Kidney capillary endothelial cell (primary cell): ENCODE results near the gene LINGO4.
"Not testable (repeated sequence)": the region's sequence is repeated elsewhere in the genome, so short reads cannot be mapped to it uniquely, and the experiment has no call there.

ENCODE experiments used
- DNase-seq: peaks from one replicate; pipeline ENCODE4 v3.0.0-alpha.2; 2018; ENCODE audit warnings: low spot score

LINGO4 gene

DNA sequence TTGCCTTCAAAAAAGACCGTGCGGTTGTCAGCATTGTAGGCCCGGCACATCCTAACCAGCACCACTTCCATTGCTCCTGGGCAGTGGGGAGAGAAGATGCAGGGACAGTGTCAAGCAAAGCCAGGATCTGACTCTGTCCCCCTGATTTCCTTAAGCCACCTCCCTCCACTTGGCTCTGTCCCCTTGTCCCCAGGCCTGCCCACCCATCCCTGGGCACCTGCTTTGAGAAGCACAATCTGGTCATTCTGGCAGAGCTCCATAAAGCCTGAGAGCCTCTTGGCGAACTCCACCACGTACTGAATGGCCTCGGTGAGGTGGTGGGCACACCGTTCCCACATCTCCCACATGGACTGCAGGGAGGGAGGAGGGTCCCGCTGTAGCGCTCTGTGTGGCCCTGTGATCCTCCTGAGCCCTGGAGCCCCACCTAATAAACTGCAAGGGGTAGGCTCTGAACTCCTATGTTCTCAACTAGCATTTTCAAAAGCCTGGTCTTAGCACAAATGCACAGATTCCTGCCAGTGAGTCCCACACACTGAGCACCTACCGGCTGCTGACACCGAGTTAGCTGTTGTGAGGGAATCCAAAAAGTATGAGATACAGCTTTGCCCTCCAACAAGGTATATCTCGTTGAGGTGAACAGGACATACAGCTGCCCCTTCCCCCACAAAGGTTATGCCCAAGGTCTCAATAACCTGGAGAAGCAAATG, 8.2 kb upstream of the LINGO4 start:
- DNase-seq = no peak

DNA sequence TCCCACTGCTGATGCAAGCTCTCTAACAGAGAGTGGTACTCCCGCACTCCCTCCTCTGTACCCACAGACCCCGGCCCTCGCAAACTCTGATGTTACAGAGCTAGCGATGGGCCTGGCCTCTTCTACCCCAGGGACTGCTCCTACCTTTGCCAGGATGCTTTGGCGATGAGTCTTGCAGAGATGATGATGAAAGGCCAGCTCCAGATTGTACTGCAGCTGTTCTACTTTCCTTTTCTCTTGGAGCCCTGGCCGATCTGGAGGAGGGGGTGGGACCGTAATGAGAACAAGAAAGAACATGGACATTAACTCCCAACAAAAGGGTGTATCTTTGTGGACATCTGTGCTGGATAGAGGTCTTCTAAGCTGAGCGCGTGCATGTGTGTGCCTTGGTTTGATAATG, 6.0 kb upstream of the LINGO4 start:
- no peak for DNase-seq

DNA sequence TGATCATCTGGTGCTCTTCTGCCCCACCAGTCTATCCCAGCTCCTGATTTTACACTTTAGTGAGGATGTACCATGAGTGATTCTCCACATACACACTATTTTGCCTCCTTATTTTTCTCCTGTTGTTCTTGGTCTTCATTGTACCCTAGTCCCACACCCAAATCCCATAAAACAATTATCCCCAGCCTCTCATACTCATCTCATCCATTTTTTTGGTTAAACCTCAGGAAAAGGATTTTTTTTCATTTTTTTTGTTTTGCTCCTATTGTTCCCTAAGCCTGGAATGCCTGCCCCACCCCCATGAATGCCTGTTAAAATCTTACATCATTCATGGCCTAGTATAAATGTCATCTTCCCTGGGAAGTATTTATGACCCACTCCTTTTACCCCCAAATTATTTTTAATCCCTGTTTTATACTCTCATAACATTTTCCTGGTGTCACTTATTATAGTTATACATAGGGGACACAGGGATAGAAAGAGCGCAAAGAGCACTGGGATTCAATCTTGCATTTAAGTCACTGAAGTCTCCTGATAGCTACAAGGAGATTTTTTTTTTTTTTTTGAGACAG, 4.9 kb upstream of the LINGO4 start:
- DNase-seq = no peak

DNA sequence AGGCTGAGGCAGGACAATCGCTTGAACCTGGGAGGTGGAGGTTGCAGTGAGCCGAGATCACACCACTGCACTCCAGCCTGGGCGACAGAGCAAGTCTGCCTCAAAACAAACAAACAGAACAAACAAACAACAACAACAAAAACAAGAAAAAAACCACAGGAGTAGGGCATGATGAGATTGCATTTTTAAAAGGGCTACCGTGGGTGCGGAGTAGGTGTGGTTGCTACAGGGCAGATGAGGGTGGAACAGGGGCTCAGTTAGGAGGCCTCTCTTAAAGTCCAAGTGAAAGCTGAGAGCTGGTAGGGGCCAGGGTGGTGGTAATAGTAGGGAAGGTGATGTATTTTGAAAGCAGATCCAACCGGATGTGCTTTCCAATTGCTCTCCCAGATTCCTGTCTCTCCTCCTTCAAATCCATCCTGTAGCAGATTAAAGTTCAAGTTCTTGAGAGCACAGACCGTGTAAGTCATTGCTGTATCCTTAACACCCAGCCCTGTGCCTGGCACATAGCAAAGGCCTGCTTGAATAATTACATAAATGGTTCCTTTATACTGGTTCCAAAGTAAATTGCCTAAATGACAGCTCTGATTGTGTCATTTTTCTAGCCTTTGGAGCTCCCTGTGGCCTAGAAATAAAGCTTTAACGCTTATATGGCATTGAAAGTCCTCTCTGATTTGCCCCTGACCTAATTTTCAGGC, 4.2 kb upstream of the LINGO4 start:
- DNase-seq = no peak

DNA sequence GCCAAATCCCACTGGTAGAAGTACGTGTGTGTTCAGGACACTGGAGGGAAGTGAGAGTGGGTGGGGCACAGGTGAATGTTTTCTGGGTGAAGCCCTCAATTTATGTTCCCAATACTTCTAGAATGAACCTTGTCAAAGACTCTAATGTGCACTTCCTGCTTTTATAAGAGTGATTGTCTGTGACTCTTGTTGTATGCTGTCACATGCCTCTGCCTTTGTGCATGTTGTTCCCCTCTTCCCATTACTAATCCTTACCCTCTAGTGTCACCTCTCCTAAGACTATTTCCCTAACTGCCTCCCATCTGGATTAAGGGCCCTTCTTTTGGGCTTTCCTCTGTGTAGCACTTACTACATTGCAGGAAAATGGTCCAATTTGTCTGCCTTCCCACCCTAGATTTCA, 2.5 kb upstream of the LINGO4 start:
- no peak for DNase-seq

DNA sequence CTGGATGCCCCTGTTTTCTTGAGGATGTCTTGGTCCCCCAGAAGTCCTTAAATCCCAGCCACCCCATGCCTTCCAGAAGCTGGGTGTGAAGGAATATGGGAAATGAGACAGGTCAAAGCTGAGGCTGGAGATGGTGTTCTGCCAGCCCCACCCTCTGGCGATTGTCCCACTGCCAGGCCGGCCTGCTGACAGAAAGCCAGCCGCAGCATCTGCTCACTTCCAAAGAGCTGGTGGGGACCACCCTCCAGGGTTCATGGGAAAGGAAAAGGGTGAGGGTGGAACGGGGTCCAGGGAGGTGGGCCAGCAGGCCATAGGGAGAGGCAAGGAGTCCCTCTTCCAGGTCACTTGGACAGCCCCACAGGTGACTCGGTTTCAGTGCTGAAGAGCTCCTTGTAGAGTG, 1.9 kb upstream of the LINGO4 start:
- DNase-seq = no peak

DNA sequence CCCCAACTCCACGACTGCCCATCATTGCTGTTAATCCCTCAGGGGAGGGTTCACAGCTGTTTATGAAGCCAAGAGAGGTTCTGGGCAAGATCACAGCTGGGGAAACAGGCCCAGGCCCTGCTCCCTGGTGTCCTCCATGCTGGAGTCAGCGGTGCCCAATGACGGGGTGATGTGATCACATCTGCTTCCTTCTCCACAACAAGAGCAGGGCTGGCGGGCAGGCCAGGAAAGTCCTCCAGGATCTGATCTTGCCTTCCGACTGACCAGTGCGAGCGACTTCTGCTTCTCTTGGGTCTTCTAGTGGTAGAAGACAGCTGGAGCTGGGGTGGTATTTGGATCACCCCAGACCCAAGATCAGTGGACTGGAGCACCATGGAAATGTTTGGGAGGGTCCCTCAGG, 951 bp upstream of the LINGO4 start:
- no peak for DNase-seq

DNA sequence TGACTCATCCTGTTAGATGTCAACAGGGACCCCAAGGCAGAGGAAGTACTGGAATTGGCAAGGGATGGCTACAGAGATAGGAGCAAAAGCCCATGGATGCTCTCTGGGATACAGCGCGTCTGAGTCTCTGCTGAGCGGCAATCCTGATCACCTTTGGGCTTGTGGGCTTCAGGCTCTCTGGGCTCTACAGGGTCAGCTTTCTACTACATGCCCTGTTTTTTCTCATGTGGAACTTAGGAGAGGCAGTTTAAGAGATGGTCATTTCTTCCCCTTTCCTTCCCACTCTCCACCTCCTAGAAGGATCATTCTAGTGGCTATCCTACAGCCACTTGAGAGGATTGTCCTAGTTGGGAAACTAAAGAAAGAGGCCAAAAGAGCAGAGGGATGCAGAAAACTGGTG, 1.3 kb downstream of the LINGO4 start:
- DNase-seq = no peak

DNA sequence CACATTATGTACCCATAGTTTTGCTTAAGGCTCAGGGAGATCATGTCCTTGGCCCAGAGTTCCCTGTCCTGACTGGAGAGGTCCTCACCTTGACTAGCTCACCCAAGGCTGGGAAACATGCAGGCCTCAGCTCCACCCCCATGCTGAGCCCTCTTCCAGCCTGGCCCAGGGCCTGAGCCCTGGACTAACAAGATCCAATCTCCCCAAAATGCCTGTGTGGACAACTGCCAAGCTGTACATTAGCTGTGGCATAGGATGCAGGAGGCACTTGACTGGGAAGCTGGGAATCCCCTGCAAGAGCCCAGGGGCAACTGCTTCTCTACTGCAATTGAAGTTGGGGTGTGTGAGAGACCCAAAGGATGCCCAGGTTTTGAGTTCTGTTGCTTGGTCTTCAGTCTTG, 2.1 kb downstream of the LINGO4 start:
- no peak for DNase-seq

DNA sequence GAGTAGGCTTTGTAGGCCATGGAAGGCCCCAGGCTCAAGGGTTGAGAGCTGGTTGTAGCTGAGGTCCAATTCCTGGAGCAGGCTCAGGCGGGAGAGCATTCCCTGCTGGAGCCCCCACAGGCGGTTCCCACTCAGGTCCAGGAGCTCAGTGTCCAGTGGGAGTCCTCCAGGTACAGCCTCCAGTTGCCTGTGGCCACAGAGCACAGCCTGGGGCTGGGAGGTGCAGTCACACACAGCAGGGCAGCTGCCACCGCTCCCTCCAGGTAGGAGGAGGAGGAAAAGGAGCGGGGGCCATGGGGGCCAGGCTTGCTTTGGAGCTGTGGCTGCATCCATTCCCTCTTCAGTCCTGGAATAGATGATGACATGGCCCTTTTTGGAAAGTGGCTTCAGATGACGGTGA, 2.8 kb downstream of the LINGO4 start:
- DNase-seq = no peak

DNA sequence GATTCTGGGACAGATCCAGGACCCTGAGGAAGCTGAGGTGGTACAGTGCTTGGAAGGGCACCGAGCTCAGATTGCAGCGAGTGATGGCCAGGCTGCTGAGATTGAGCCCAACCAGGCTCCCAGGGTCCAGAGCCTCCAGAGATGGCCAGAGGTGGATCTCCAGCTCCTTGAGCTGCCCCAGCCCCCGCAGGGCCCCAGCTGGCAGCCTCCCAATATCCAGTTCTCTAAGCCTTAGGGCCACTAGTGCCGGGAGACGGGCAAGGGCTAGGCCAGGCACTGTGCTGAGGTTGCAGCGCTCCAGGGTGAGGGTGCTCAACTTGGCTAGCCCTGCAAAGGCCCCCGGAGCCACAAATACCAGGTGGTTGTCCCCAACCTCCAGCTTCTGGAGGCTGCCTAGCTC, 3.4 kb downstream of the LINGO4 start:
- no peak for DNase-seq

DNA sequence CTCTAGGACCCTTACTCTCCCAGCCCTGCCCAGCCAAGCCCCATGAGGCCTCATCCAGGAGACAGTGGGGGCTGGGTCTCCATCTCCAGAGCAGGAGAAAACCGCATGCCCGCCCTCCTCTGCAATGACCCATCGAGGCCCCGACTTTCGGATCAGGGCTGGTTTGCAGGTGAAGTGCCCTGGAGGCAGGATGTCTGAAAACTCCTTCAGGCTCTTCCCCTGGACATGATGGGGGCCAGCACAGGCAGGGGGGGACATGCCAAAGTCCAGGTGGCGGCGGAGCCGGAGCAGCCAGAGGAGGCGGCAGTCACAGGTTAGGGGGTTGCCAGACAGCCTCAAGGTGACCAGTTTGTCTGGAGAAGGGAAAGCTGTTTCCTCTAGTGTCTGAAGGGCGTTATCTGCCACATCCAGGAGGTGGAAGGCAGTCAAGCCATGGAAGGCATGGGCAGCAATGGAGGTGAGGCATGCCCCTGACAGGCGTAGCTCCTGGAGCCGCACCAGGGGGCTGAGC, 3.9 kb downstream of the LINGO4 start:
- DNase-seq = no peak

DNA sequence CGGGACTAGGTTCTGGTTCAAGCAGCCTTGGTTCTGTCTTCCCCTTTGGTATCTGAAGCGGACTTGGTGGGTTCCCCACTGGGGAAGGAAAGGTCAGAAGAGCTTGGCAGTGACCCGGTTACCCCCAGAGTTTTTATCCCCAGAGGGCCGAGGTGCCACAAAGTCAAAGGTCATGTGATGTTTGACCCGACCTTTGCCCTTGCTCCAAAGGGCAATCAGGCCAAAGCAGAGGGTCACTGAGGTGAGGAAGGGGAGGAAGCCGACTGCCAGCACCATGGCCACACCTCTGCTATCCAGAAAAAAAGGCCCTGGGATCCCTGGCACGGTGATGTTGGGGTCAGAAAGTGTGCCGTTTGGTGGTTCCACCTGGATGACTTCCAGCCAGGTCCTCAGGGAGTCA, 4.4 kb downstream of the LINGO4 start:
- no peak for DNase-seq

DNA sequence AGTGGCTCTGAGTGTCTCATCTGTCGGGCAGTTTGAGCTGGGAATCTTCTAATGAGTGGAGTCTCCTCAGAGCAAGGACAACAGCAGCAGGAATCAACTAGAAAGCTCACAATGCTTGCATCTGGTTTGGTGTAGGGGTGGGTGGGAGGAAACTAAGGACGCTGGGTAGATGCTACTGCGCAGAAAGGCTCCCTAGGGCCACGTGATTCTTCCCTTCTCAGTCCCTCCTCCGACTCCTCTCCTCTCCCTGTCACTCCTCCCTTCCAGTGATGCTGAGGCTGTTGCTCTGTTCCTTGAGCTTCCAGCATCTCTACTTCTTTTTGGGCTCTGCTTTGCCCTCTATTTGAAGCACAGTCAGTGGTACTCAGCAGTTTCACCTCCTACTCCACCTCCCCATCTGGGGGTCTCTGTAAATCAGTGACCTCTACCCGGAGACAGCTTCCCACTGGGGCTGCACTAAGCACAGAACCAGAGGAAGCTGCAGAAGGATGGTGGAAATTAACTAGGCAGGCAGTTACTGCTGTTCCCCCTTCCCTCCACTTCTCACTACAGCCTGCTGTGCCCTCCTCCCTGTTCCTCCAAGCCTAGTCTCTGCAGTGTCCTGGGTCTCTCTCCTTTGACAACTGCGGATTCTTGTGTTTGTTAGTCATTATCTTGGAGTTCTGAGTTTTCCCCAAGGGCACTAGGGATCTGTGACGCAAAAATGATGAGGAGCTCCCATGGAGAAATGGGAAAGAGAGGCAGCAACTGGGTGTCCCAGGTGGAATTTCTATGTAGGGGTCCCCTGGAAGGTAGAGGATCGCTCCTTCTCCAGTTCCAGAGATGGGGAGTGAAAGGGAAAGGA, 5.8 kb downstream of the LINGO4 start:
- no peak for DNase-seq

DNA sequence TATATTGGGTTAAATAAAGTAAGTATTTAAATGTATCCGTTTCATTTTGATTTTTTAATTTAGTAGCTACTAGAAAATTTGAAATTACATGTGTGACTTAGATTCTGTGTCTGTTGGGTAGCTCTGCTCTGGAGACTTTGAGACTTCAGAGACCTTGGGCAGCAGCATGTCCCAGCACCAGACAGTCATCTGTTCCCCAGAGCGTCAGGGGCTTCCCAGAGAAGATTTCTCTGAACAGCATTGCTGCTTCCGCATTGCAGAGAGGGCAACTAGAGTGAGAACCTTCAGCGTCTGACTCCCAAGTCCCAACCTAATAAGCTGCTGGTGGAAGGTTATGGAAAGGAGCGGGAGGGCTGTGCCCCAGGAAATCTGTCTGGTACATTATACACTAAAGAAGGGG, 6.6 kb downstream of the LINGO4 start:
- no peak for DNase-seq

DNA sequence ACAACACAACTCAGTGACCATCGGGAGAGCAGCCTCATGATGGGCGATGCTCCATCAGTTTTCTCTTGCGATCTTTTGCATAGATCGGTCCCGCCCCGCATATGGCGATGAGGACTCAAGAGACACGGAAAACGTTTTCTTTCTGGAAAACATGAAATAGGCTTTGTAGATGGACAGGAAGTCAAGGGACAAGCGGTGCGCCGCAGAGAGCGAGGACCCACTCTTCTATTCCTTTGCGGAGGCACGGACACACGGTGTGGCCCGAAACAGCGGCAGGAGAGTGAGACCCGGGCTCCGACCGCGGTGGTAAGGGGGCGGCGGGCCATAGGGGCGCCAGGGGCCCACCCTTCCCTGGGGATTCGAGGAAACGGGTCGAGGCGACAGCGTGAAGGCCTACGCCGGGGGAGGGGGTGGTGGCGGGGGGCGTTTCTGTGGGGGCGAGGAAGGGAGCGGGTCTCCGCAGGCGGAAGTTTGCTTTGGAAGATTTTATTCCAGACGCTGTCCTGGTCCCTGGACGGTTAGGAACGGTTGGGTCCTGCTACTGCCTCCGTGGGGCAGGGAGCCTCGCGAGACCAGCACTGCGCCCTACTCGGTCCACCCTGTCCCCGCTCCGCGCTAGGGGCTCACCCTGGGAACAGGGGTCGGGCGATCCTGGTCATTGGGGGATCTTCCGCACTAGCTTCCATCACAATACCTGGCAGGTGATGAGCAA, 14.1 kb downstream of the LINGO4 start:
- peak; percentile 15 for DNase-seq

DNA sequence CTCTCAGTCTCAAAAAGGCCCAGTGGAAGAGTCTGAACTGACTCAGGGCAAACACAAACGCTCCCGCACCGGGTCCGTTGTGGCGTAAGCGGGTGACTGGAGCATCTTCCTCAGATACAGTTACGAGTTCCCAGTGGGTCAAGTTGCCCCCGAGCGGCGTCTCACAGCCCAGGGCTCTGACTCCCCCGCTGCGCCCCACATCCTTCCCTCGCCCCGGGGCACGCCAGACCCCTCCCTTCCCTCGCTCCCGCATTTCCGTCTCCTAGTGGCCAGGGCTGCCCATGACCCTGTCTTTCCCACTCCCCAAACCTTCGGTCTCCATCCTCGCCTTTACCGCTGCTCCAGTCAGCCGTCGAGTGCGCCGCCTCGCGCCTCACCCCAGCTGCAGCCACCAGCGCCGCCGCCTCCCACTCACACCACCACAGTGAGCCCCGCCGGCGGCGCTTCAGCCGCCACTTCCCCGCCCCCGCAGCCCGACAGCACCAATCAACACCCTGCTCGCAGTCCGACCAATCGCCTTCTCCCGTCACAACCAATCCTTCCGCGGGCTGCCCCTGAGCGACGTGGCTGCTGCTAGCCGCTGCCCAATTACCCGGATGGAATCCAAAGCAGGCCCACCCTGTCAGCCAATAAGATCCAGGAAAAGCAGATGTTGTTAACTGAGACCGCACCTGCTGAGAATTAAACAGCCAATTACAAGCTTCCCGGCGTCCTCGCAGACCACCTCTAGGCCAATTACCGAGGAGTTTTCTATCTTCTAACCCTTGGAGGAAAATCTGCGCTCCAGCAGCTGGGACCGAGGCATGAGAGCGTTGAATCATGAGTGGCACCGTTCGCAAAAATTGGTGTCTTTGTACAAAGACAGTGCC, 14.9 kb downstream of the LINGO4 start, which contains the start of gene TDRKH:
TDRKH (minus strand) TSS at position 430 of the 869 bp plus-strand sequence. CDS start 7,478 bp downstream, outside the sequence.
- peak; percentile 99 for DNase-seq

DNA sequence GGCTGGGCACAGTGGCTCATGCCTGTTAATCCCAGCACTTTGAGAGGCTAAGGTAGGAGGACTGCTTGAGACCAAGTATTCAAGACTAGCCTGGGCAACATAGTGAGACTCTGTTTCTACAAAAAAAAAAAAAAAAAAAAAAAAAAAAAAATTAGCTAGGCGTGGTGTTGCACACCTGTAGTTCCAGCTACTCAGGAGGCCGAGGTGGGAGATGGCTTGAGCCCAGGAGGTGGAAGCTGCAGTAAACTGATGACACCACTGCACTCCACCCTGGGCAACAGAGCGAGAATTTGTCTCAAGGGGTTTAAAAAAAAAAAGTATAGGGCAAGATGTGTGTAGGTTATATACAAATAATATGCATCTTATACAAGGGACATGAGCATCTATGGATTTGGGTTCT, 17.5 kb downstream of the LINGO4 start:
- DNase-seq = no peak

DNA sequence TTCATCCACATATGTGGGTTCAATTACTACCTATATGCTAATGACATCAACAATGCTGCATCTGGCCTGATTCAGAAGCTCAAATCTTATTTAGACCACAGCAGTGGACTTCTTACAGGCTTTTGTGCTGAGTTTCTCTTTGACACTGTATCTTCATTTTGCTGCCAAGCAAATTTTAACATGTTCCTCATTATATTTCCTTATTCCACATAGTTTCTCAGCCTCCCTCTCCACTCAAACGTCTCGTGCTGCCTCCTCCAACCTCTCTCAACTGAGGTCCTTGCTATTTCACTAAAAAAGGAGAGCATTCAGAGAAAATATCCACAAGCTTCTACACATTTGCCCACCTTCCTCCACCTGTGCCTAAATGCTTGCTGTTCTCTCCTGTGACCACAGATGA, 21.4 kb downstream of the LINGO4 start:
- DNase-seq = no peak

DNA sequence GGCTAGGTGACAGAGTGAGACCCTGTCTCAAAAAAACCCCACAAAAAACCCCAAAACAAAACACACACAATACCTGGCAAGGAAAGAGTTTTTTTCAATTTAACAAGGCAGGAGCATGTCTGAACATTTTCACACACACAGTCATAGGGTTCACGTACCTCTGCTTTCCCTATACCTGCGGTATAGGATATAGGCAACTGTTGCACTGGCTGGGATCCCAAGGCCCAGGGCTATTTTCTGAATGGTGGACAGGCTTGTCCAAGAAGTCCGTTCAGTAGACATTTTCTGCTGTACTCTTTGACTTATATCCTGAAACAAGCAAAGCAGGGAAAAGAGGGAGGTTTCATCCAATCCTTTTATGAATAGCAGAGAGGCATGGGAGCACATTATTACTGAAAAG, 22.5 kb downstream of the LINGO4 start:
- no peak for DNase-seq

DNA sequence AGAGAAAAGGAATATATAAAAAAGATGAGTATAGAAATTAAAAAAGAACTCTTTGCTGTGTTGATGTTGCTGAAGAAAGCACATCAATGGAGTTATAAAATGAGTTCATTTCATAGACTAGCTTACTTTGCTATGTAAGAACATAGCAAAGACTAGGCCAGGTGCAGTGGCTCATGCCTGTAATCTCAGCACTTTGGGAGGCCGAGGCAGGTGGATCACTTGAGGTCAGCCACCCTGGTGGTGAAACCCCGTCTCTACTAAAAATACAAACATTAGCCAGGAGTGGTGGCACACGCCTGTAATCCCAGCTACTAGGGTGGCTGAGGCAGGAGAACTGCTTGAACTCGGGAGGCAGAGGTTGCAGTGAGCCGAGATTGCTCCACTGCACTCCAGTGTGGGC, 23.2 kb downstream of the LINGO4 start:
- not testable (repeated sequence) for DNase-seq
